ENCODE measurements around the gene SNAPC4.

The SNAPC4 gene

DNA sequence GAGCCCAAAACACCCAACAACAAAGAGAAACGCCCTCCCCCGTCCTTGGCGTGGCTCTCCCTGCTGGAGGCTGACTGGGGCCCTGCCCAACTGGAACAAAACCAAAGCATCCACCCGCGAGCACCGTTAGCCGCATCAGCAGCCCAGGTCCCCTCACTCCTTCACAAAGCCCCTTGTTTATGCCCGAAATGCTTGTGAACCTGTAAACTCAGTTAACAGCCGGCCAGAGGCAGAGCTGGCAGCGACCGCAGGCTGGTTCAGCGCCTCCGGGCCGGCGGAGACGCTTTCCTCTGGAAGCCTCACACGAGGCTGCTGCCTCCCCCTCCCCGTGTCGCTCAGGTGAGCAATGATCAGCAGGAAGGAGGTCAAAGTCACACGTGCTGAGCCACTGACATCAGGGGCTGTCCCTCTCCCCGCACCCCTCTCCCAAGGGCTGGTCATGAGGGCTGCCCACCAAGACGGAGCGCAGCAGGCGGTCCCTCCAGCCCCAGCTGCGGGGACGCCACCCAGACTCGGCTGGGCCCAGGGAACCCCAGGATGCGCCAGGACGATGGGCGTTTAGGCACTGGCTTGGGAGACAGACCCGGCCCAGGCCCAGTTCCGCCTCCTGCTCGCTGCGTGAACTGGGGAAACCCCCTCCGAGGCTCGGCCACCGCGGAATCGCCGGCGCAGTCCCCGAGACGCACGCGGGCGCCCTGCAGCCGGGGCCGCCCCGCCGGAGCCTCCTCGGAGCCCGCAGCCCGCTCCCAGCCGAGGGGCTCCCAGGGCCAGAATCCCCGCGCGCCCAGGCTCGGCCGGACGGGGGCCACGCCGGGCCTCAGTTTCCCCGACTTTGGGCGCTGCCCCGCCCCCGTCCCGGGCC, 563 bp downstream of the SNAPC4 start:
- 0 out of 2 replicates have a peak, but pooled peaks have one; percentile 12 for TF ChIP-seq MAX (IDR thresholded peaks at IDR 0.05; ENCODE audit: low read depth, low read length)
- TF ChIP-seq MYC (IDR thresholded peaks at IDR 0.05; ENCODE audit: low read depth, low read length): no peak
- no peak for TF ChIP-seq POLR2A (IDR thresholded peaks at IDR 0.05; ENCODE audit: extremely low read depth, insufficient read length)
- H3K4me3 ChIP-seq (ENCODE audit: low read depth, low read length): peak overlapping the region; percentile 73
- peak; percentile 42 for DNase-seq (ENCODE audit: low read depth)

GRCh38 chr9:136398286-136398685, 1.7 kb downstream of the SNAPC4 start:
- DNase-seq (ENCODE audit: low read depth): no peak
- TF ChIP-seq POLR2A (IDR thresholded peaks at IDR 0.05; ENCODE audit: extremely low read depth, insufficient read length) (no peak), MAX (IDR thresholded peaks at IDR 0.05; ENCODE audit: low read depth, low read length) (no peak), MYC (IDR thresholded peaks at IDR 0.05; ENCODE audit: low read depth, low read length) (no peak)
- TF ChIP-seq, protein P1, sequence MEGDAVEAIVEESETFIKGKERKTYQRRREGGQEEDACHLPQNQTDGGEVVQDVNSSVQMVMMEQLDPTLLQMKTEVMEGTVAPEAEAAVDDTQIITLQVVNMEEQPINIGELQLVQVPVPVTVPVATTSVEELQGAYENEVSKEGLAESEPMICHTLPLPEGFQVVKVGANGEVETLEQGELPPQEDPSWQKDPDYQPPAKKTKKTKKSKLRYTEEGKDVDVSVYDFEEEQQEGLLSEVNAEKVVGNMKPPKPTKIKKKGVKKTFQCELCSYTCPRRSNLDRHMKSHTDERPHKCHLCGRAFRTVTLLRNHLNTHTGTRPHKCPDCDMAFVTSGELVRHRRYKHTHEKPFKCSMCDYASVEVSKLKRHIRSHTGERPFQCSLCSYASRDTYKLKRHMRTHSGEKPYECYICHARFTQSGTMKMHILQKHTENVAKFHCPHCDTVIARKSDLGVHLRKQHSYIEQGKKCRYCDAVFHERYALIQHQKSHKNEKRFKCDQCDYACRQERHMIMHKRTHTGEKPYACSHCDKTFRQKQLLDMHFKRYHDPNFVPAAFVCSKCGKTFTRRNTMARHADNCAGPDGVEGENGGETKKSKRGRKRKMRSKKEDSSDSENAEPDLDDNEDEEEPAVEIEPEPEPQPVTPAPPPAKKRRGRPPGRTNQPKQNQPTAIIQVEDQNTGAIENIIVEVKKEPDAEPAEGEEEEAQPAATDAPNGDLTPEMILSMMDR (IDR thresholded peaks at IDR 0.05; ENCODE audit: low read depth, low read length): no peak
- peak overlapping the region; percentile 73 for H3K4me3 ChIP-seq (ENCODE audit: low read depth, low read length)

GRCh38 chr9:136397643-136398042, 2.3 kb downstream of the SNAPC4 start:
- no peak overlapping the region for H3K4me3 ChIP-seq (ENCODE audit: low read depth, low read length)
- no peak for DNase-seq (ENCODE audit: low read depth)
- TF ChIP-seq MYC (IDR thresholded peaks at IDR 0.05; ENCODE audit: low read depth, low read length) (no peak), MAX (IDR thresholded peaks at IDR 0.05; ENCODE audit: low read depth, low read length) (no peak), POLR2A (IDR thresholded peaks at IDR 0.05; ENCODE audit: extremely low read depth, insufficient read length) (no peak)
- TF ChIP-seq, protein P1 (IDR thresholded peaks at IDR 0.05; ENCODE audit: low read depth, low read length): no peak

- no peak overlapping the region for H3K4me3 ChIP-seq (ENCODE audit: low read depth, low read length)
Measured at GRCh38 chr9:136396219-136396515, 3.8 kb downstream of the SNAPC4 start.

DNA sequence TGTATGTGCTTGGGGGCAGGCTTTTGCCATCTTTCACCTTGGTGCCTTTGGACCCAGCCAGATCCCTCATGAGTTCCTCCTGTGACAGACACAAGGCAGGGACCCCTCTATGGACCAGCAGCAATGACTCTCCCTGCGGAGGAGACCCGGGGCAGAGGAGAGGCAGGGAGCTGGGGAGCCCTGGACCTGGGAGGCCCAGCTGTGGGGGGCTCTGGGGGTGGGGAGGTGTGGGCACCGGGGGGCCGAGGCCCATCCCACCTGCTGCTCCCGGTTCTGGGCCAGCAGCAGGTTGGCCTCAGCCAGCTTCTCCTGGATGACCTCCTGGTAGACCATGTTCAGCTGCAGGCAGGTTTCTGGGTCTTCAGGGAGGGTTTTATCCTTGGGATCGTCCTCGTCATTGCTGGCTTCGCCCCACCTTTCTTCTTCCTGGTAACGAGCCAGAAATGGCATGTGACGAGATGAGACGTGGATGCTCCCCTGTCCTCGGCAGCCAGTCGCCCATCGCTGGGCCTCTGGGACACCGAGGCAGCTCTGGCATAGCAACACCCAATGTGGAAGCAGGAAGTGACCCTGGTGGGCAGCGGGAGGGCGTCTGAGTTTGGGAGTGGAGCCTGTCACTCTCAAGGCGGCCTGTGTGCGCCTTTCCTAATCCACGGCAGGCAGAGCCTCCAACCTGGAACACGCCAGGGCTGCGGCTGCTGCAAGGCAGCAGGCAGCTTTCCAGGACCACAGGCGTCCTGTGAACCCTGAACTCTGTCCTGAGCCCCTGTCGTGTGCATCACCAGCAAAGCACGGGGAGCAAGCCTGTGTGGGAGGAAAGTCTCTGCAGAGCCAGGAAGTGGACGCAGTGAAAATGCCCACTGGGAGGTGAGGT, 4.4 kb downstream of the SNAPC4 start:
- DNase-seq (ENCODE audit: low read depth): no peak
- H3K4me3 ChIP-seq (ENCODE audit: low read depth, low read length): no peak overlapping the region
- TF ChIP-seq MAX (IDR thresholded peaks at IDR 0.05; ENCODE audit: low read depth, low read length): no peak
- TF ChIP-seq POLR2A (IDR thresholded peaks at IDR 0.05; ENCODE audit: extremely low read depth, insufficient read length): no peak
- TF ChIP-seq MYC (IDR thresholded peaks at IDR 0.05; ENCODE audit: low read depth, low read length): no peak
- TF ChIP-seq, protein P1 (IDR thresholded peaks at IDR 0.05; ENCODE audit: low read depth, low read length): no peak

More at GRCh38 chr9:136396219-136396515, 3.8 kb downstream of the SNAPC4 start:
- no peak for TF ChIP-seq MAX (IDR thresholded peaks at IDR 0.05; ENCODE audit: low read depth, low read length)
- no peak for TF ChIP-seq POLR2A (IDR thresholded peaks at IDR 0.05; ENCODE audit: extremely low read depth, insufficient read length)
- TF ChIP-seq MYC (IDR thresholded peaks at IDR 0.05; ENCODE audit: low read depth, low read length): no peak
- TF ChIP-seq, protein P1 (IDR thresholded peaks at IDR 0.05; ENCODE audit: low read depth, low read length): no peak
- no peak for DNase-seq (ENCODE audit: low read depth)

DNA sequence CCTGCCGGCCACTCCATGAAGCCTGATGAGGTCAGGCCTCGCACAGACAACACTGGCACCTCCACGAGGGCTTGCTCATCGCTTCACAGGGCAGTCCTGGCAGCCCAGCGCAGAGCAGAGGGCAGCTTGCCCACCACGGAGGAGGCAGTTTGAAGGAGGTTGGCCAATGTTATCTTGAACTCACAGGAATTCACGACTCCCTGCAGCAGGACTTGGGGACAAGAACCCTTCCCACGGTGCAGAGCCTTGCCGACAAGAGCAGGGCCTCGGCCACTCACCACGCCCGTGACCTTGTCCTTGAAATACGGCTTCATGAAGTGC, 5.0 kb downstream of the SNAPC4 start:
- TF ChIP-seq MYC (IDR thresholded peaks at IDR 0.05; ENCODE audit: low read depth, low read length) (no peak), POLR2A (IDR thresholded peaks at IDR 0.05; ENCODE audit: extremely low read depth, insufficient read length) (no peak), MAX (IDR thresholded peaks at IDR 0.05; ENCODE audit: low read depth, low read length) (no peak)
- TF ChIP-seq, protein P1 (IDR thresholded peaks at IDR 0.05; ENCODE audit: low read depth, low read length): no peak
- no peak overlapping the region for H3K4me3 ChIP-seq (ENCODE audit: low read depth, low read length)
- DNase-seq (ENCODE audit: low read depth): no peak
